Transverse colon (tissue), 4 donors: ENCODE measurements around the gene TTLL9.

Experiments
- EP300 ChIP-seq: sonication (generic); formaldehyde crosslinking; IDR thresholded peaks from one replicate; pipeline ENCODE4 v1.6.1; 2017; ENCODE audit warnings: antibody characterized with exemption, low read depth
- POLR2A ChIP-seq: fragments of 450-650 bp; IDR thresholded peaks from one replicate; pipeline ENCODE4 v1.6.1; 2016; ENCODE audit warnings: antibody characterized with exemption, mild to moderate bottlenecking, moderate library complexity
- POLR2AphosphoS5 ChIP-seq, 3 donors: sonication (generic); formaldehyde crosslinking; IDR thresholded peaks; one replicate each; pipeline ENCODE4 v1.6.1; 2016; ENCODE audit warnings: antibody characterized with exemption in 3 of 3
- TF ChIP-seq, protein P1 (sequence below), 5 experiments: fragments of 200-600 bp in 3 of 5; fragments of 450-650 bp in 2 of 5; sonication (generic) in 3 of 5; IDR thresholded peaks; 1 replicate in 2 of 5; 2 replicates in 3 of 5; pipeline ENCODE4 v1.5.1; 2016 to 2017; ENCODE audit warnings: antibody characterized with exemption in 5 of 5, inconsistent platforms in 3 of 5, mild to moderate bottlenecking in 2 of 5, moderate library complexity in 1 of 5

DNA sequence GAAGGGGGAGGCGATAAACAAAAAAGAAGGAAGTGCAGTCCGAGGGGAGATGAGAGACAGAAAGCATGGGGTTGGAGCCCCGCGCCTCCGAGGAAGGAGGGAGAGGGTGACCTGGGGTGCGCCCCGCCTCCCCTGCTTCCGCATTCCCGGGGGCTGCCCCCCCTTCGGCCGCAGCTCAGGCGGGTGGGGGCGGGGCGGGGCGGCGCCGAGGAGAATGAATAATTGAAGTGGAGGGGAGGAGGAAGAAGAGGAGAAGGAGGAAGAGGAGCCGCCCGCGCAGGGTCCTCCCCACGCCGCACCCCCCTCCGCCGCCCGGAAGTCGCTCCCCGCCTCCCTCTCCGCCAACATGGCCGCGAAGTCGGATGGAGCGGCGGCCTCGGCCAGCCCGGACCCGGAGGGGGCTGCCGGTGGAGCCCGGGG lies 97.4 kb downstream of the TTLL9 start, which contains the start of gene XKR7:
- TF ChIP-seq, protein P1, sequence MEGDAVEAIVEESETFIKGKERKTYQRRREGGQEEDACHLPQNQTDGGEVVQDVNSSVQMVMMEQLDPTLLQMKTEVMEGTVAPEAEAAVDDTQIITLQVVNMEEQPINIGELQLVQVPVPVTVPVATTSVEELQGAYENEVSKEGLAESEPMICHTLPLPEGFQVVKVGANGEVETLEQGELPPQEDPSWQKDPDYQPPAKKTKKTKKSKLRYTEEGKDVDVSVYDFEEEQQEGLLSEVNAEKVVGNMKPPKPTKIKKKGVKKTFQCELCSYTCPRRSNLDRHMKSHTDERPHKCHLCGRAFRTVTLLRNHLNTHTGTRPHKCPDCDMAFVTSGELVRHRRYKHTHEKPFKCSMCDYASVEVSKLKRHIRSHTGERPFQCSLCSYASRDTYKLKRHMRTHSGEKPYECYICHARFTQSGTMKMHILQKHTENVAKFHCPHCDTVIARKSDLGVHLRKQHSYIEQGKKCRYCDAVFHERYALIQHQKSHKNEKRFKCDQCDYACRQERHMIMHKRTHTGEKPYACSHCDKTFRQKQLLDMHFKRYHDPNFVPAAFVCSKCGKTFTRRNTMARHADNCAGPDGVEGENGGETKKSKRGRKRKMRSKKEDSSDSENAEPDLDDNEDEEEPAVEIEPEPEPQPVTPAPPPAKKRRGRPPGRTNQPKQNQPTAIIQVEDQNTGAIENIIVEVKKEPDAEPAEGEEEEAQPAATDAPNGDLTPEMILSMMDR (IDR thresholded peaks at IDR 0.05) = no peak
- no peak for TF ChIP-seq POLR2AphosphoS5 (IDR thresholded peaks at IDR 0.05)
- TF ChIP-seq POLR2A = no peak
- TF ChIP-seq EP300 = no peak
